IMR-90 (cell line): ENCODE data around the gene CLHC1. TPM values are rescaled to one million over a fixed set of nuclear protein-coding genes. Genes with fewer than 3 reads are reported as not detected.

Source experiments
- ATAC-seq: fragments of 200-7000 bp; cut with Tn5 transposase; 2 replicates; pipeline ENCODE4 v1.9.1; 2020; ENCODE audit warnings: low read depth, mild to moderate bottlenecking, moderate library complexity
- BruUV-seq: library from RNA; stranded (reverse); fragments of 400-500 nt; replicated peaks from 2 replicates; lab custom pipeline; 2021; lab: Mats Ljungman, UMichigan
- CTCF ChIA-PET: fragments of 300-600 bp; formaldehyde crosslinking; extraction: SDS; loops from one replicate; lab custom pipeline; 2021; ENCODE audit warnings: antibody characterized with exemption; lab: Yijun Ruan, JAX
- POLR2A ChIA-PET: fragments of 300-600 bp; sonication (Branson Sonifier 250); formaldehyde crosslinking; loops from one replicate; lab custom pipeline; 2022; ENCODE audit warnings: antibody characterized with exemption; ENCODE audit not compliant: unreplicated experiment; lab: Charles Lee
- DNase-seq: peaks from one replicate; pipeline ENCODE4 v3.0.0; 2013
- H2AFZ ChIP-seq: replicated peaks from 2 replicates; pipeline ENCODE3; 2013; ENCODE audit warnings: low read length, mild to moderate bottlenecking; ENCODE audit not compliant: poor library complexity
- H2AK5ac ChIP-seq: 2 replicates; pipeline ENCODE4 v1.6.1; 2013; ENCODE audit warnings: low read depth, low read length, inconsistent platforms
- H2AK9ac ChIP-seq: replicated peaks from 2 replicates; pipeline ENCODE3; 2013; ENCODE audit warnings: mild to moderate bottlenecking, low read depth, low read length, moderate library complexity; ENCODE audit not compliant: poor library complexity
- H2BK120ac ChIP-seq: 2 replicates; pipeline ENCODE4 v1.6.1; 2013; ENCODE audit warnings: low read depth, low read length, inconsistent platforms
- H2BK15ac ChIP-seq: 3 replicates; pipeline ENCODE4 v1.6.1; 2013; ENCODE audit warnings: low read depth, low read length, inconsistent platforms
- H2BK20ac ChIP-seq: 2 replicates; pipeline ENCODE4 v1.6.1; 2013; ENCODE audit warnings: low read depth, mild to moderate bottlenecking, inconsistent platforms, low read length, moderate library complexity
- H2BK5ac ChIP-seq: 2 replicates; pipeline ENCODE4 v1.6.1; 2013; ENCODE audit warnings: mild to moderate bottlenecking, low read depth, low read length, inconsistent platforms; ENCODE audit not compliant: poor library complexity, severe bottlenecking
- H3K14ac ChIP-seq: replicated peaks from 2 replicates; pipeline ENCODE4 v1.6.1; 2013; ENCODE audit warnings: low read depth, low read length, inconsistent platforms
- H3K18ac ChIP-seq: 2 replicates; pipeline ENCODE4 v1.6.1; 2013; ENCODE audit warnings: low read depth, low read length, control low read depth
- H3K23ac ChIP-seq: 2 replicates; pipeline ENCODE4 v1.6.1; 2013; ENCODE audit warnings: low read depth, low read length, inconsistent platforms
- H3K27ac ChIP-seq: 2 replicates; pipeline ENCODE4 v1.5.1; 2013; ENCODE audit warnings: mild to moderate bottlenecking, control low read depth, low read length; ENCODE audit not compliant: insufficient read depth
- H3K27me3 ChIP-seq: 2 replicates; pipeline ENCODE4 v1.6.1; 2013; ENCODE audit warnings: low read length; ENCODE audit not compliant: control insufficient read depth, insufficient read depth
- H3K36me3 ChIP-seq: 2 replicates; pipeline ENCODE4 v1.6.1; 2013; ENCODE audit warnings: low read length, mixed read lengths; ENCODE audit not compliant: control insufficient read depth, insufficient read depth
- H3K4ac ChIP-seq: 2 replicates; pipeline ENCODE4 v1.6.1; 2013; ENCODE audit warnings: low read depth, low read length, inconsistent platforms
- H3K4me1 ChIP-seq: 2 replicates; pipeline ENCODE4 v1.6.1; 2013; ENCODE audit warnings: low read length, mixed read lengths; ENCODE audit not compliant: control insufficient read depth, insufficient read depth
- H3K4me2 ChIP-seq: 2 replicates; pipeline ENCODE4 v1.6.1; 2013; ENCODE audit warnings: low read depth, mild to moderate bottlenecking, control low read depth, low read length, moderate library complexity
- H3K4me3 ChIP-seq: 2 replicates; pipeline ENCODE4 v1.5.1; 2013; ENCODE audit warnings: low read depth, mild to moderate bottlenecking, control low read depth, low read length, moderate library complexity; ENCODE audit not compliant: insufficient read depth
- H3K56ac ChIP-seq: 2 replicates; pipeline ENCODE4 v1.6.1; 2013; ENCODE audit warnings: low read length, inconsistent platforms; ENCODE audit not compliant: insufficient read depth; ENCODE audit errors: extremely low read depth
- H3K79me1 ChIP-seq, 2 experiments: 2 replicates each; pipeline ENCODE4 v1.6.1; 2013; ENCODE audit warnings: low read length in 2 of 2, inconsistent platforms in 1 of 2, low read depth in 1 of 2
- H3K9ac ChIP-seq: 2 replicates; pipeline ENCODE4 v1.6.1; 2013; ENCODE audit warnings: low read depth, low read length, control low read depth
- H3K9me1 ChIP-seq: 2 replicates; pipeline ENCODE4 v1.6.1; 2013; ENCODE audit warnings: low read length, inconsistent platforms; ENCODE audit not compliant: insufficient read depth
- H3K9me3 ChIP-seq: 2 replicates; pipeline ENCODE4 v1.6.1; 2013; ENCODE audit warnings: low read length; ENCODE audit not compliant: control insufficient read depth, insufficient read depth
- H4K20me1 ChIP-seq: 2 replicates; pipeline ENCODE4 v1.6.1; 2013; ENCODE audit warnings: low read length, inconsistent platforms; ENCODE audit not compliant: insufficient read depth
- H4K5ac ChIP-seq: 2 replicates; pipeline ENCODE4 v1.6.1; 2013; ENCODE audit warnings: mild to moderate bottlenecking, low read depth, low read length, control low read depth
- H4K8ac ChIP-seq, 2 experiments: 2 replicates each; pipeline ENCODE4 v1.6.1; 2013; ENCODE audit warnings: low read depth in 2 of 2, low read length in 2 of 2, control low read depth in 1 of 2, inconsistent platforms in 1 of 2
- H4K91ac ChIP-seq: 2 replicates; pipeline ENCODE4 v1.6.1; 2013; ENCODE audit warnings: low read depth, low read length, inconsistent platforms; ENCODE audit not compliant: insufficient read depth
- BHLHE40 ChIP-seq: fragments of 150-350 bp; IDR thresholded peaks from 2 replicates; pipeline ENCODE4 v1.6.1; 2016; ENCODE audit warnings: mild to moderate bottlenecking, low read depth, low read length
- CEBPB ChIP-seq: IDR thresholded peaks from 2 replicates; pipeline ENCODE4 v1.6.1; 2012; ENCODE audit warnings: low read depth, low read length, improper control_type of control experiment
- ELK1 ChIP-seq: fragments of 150-350 bp; IDR thresholded peaks from 2 replicates; pipeline ENCODE4 v1.6.1; 2016; ENCODE audit warnings: low read depth, mild to moderate bottlenecking, low read length, moderate library complexity, borderline replicate concordance
- FOS ChIP-seq: fragments of 150-350 bp; IDR thresholded peaks from 2 replicates; pipeline ENCODE4 v1.6.1; 2016; ENCODE audit warnings: low read depth, low read length
- MAFK ChIP-seq: IDR thresholded peaks from 2 replicates; pipeline ENCODE4 v1.6.1; 2012; ENCODE audit warnings: low read depth, low read length, improper control_type of control experiment
- MAZ ChIP-seq: IDR thresholded peaks from 2 replicates; pipeline ENCODE4 v1.6.1; 2012; ENCODE audit warnings: low read depth, mild to moderate bottlenecking, low read length, improper control_type of control experiment, moderate library complexity, borderline replicate concordance
- NFE2L2 ChIP-seq: fragments of 150-350 bp; IDR thresholded peaks from 2 replicates; pipeline ENCODE4 v1.6.1; 2016; ENCODE audit warnings: low read depth, mild to moderate bottlenecking, low read length
- POLR2A ChIP-seq: IDR thresholded peaks from 2 replicates; pipeline ENCODE4 v1.6.1; 2012; ENCODE audit warnings: mild to moderate bottlenecking, low read depth, low read length
- RAD21 ChIP-seq: IDR thresholded peaks from 2 replicates; pipeline ENCODE4 v1.6.1; 2012; ENCODE audit warnings: low read length, improper control_type of control experiment
- RCOR1 ChIP-seq: IDR thresholded peaks from 2 replicates; pipeline ENCODE4 v1.6.1; 2012; ENCODE audit warnings: mild to moderate bottlenecking, low read length, improper control_type of control experiment; ENCODE audit not compliant: insufficient replicate concordance
- RFX5 ChIP-seq: IDR thresholded peaks from 2 replicates; pipeline ENCODE4 v1.8.0; 2012; ENCODE audit warnings: low read depth, mild to moderate bottlenecking, low read length, moderate library complexity
- WGBS, 2 experiments: methylation state at CpG; one replicate each; pipeline versions ENCODE4 v1.1.5 to v1.1.7; 2013; ENCODE audit warnings: missing lambda C conversion rate in 2 of 2; ENCODE audit not compliant: insufficient read length in 1 of 2; ENCODE audit errors: extremely low coverage in 2 of 2; 5-methylcytosine and 5-hydroxymethylcytosine counted together
- dilution Hi-C: fragments of 300-500 bp; cut with HindIII; formaldehyde crosslinking; loops from one replicate; pipeline ENCODE4 v1.14.3; 2018; ENCODE audit warnings: low sequenced_read_pairs; ENCODE audit not compliant: unreplicated experiment
- in situ Hi-C: fragments of 300-500 bp; cut with MboI; formaldehyde crosslinking; loops from 3 replicates; pipeline ENCODE4 v1.14.3; 2019; ENCODE audit warnings: low sequenced_read_pairs, inconsistent platforms, mixed read lengths
- intact Hi-C: fragments of 100-400 bp; cut with micrococcal nuclease; formaldehyde crosslinking; loops from 2 replicates; pipeline ENCODE4 v1.10.0; 2022
- polyA plus RNA-seq, 3 experiments: library from polyadenylated mRNA; depleted of rRNA; stranded (reverse); fragments of >200 nt; gene quantifications; 2 replicates each; pipeline ENCODE4 v1.2.3, GENCODE V29; 2012; ENCODE audit warnings: low replicate concordance in 1 of 3
- total RNA-seq: library from RNA; depleted of rRNA; stranded (reverse); fragments of >200 nt; gene quantifications from 2 replicates; pipeline ENCODE4 v1.2.3, GENCODE V29; 2012
- TF ChIP-seq, protein P1 (sequence below): fragments of 150-350 bp; IDR thresholded peaks from 2 replicates; pipeline ENCODE4 v1.6.1; 2017; ENCODE audit warnings: mild to moderate bottlenecking, antibody characterized with exemption, low read length, low read depth

The CLHC1 gene
- total and polyA plus RNA-seq, 2 of the 4 experiments (the other 2 are of a cell fraction) = 2.3 to 5.3 TPM

- Histone ChIP-seq H3K79me1 (no peaks in the 10 kb centered on the region; a peak in 1 of 4 replicates), H3K4me1 (no peaks in the 10 kb centered on the region), H3K18ac (no peak overlapping the region), H3K36me3 (peaks cover 17% of the 10 kb centered on the region), H4K20me1 (no peaks in the 10 kb centered on the region), H3K23ac (no peak overlapping the region), H3K9ac (no peak overlapping the region), H2BK15ac (no peak overlapping the region), H2AK5ac (no peak overlapping the region), H3K4me3 (no peak overlapping the region), H3K9me1 (0 out of 2 replicates have a peak, but pooled peaks cover 3% of the 10 kb centered on the region), H4K91ac (no peak overlapping the region), H3K4ac (no peak overlapping the region), H2BK20ac (no peak overlapping the region), H3K27me3 (no peaks in the 10 kb centered on the region), H2BK120ac (no peak overlapping the region), H2AFZ (no peak overlapping the region), H4K8ac (no peak overlapping the region), H3K9me3 (no peaks in the 10 kb centered on the region), H3K4me2 (no peak overlapping the region), H2AK9ac (no peak overlapping the region), H3K14ac (no peak overlapping the region), H3K56ac (no peak overlapping the region), H2BK5ac (no peak overlapping the region), H3K27ac (no peak overlapping the region), H4K5ac (no peak overlapping the region)
- WGBS, 2 experiments = 100% methylated on average over 2 of the region's 5 CpGs; no CpG with 5 or more reads in 1 of the 2 experiments
- no peak for TF ChIP-seq MAZ
- no peak for TF ChIP-seq CEBPB
- TF ChIP-seq RCOR1 = no peak
- no peak for TF ChIP-seq POLR2A
- TF ChIP-seq MAFK = no peak
- TF ChIP-seq, protein P1, sequence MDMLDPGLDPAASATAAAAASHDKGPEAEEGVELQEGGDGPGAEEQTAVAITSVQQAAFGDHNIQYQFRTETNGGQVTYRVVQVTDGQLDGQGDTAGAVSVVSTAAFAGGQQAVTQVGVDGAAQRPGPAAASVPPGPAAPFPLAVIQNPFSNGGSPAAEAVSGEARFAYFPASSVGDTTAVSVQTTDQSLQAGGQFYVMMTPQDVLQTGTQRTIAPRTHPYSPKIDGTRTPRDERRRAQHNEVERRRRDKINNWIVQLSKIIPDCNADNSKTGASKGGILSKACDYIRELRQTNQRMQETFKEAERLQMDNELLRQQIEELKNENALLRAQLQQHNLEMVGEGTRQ = no peak
- TF ChIP-seq BHLHE40 = no peak
- TF ChIP-seq RFX5 = no peak
- TF ChIP-seq NFE2L2 = no peak
- TF ChIP-seq FOS = no peak
- TF ChIP-seq RAD21 = no peak
- TF ChIP-seq ELK1 = no peak
- intact Hi-C loops = no loop called here
- DNase-seq (no peak), ATAC-seq (no peak)
- in situ Hi-C loops = no loop called here
- ChIA-PET CTCF (no interaction called here), POLR2A (no interaction called here)
- dilution Hi-C loops = no loop called here
- no TSS peak for BruUV-seq
These were observed 13.3 kb upstream of the CLHC1 start for GRCh38 chr2:55245411-55245810.
